A549 (cell line): ENCODE data around the gene SP6.

Source experiments
- EP300 ChIP-seq, 2 experiments: fragments of >200 bp; sonication (Bioruptor Twin); formaldehyde crosslinking; IDR thresholded peaks; 2 replicates in 1 of 2; 3 replicates in 1 of 2; pipeline ENCODE4 v1.6.1; 2016 to 2017
- JUNB ChIP-seq: fragments of >200 bp; sonication (Bioruptor Twin); formaldehyde crosslinking; IDR thresholded peaks from 2 replicates; pipeline ENCODE4 v1.6.1; 2016
- MAFK ChIP-seq: fragments of 450-650 bp; IDR thresholded peaks from 2 replicates; pipeline ENCODE4 v1.6.1; 2014; ENCODE audit not compliant: partially characterized antibody
- POLR2A ChIP-seq: IDR thresholded peaks from 2 replicates; pipeline ENCODE4 v1.6.1; 2012; ENCODE audit warnings: mild to moderate bottlenecking, low read length
- RFX5 ChIP-seq: fragments of 450-650 bp; IDR thresholded peaks from 2 replicates; pipeline ENCODE4 v1.7.1; 2014; ENCODE audit warnings: antibody characterized with exemption, mild to moderate bottlenecking, moderate library complexity
- RNF2 ChIP-seq: fragments of 200-600 bp; sonication (generic); IDR thresholded peaks from 2 replicates; pipeline ENCODE4 v1.6.1; 2016; ENCODE audit warnings: low read depth, mild to moderate bottlenecking, antibody characterized with exemption, moderate library complexity, borderline replicate concordance
- SMC3 ChIP-seq: fragments of >200 bp; sonication (Bioruptor Twin); formaldehyde crosslinking; IDR thresholded peaks from 3 replicates; pipeline ENCODE4 v1.6.1; 2018; ENCODE audit warnings: inconsistent platforms
- ZFP36 ChIP-seq: fragments of 450-650 bp; IDR thresholded peaks from 2 replicates; pipeline ENCODE4 v1.6.1; 2014; ENCODE audit warnings: borderline replicate concordance; ENCODE audit not compliant: partially characterized antibody
- TF ChIP-seq, protein P1 (sequence below): fragments of >200 bp; sonication (Bioruptor Twin); formaldehyde crosslinking; IDR thresholded peaks from 3 replicates; pipeline ENCODE4 v1.5.1; 2016
- TF ChIP-seq, protein P2 (sequence below): IDR thresholded peaks from 2 replicates; pipeline ENCODE4 v1.6.1; 2012

DNA sequence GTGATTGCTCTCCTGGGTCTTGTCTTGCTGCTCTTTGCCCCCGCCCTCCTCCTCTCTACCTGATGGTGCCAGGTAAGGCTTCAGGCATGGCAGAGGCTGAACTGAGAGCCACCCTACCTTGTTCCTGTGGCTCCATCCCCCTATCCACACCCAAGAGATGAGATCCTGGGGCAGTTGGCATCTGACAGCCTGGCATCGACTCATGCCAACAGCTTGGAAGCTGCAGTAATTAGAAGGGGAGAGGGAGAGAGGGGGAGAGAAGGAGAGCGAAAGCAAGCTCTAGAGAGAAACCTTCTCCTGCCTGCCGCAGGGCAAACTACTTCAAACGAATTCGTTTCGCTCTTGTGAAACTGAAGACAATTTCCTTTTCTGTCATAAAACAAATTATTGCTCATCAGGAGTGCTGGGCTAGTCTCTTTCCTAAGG is 13.8 kb upstream of the SP6 start:
- TF ChIP-seq, protein P1, sequence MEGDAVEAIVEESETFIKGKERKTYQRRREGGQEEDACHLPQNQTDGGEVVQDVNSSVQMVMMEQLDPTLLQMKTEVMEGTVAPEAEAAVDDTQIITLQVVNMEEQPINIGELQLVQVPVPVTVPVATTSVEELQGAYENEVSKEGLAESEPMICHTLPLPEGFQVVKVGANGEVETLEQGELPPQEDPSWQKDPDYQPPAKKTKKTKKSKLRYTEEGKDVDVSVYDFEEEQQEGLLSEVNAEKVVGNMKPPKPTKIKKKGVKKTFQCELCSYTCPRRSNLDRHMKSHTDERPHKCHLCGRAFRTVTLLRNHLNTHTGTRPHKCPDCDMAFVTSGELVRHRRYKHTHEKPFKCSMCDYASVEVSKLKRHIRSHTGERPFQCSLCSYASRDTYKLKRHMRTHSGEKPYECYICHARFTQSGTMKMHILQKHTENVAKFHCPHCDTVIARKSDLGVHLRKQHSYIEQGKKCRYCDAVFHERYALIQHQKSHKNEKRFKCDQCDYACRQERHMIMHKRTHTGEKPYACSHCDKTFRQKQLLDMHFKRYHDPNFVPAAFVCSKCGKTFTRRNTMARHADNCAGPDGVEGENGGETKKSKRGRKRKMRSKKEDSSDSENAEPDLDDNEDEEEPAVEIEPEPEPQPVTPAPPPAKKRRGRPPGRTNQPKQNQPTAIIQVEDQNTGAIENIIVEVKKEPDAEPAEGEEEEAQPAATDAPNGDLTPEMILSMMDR: no peak
- TF ChIP-seq POLR2A (no peak), RNF2 (no peak), RFX5 (no peak), ZFP36 (no peak), JUNB (no peak), MAFK (no peak), SMC3 (no peak), EP300 (IDR thresholded peaks at IDR 0.05) (no peak)
- TF ChIP-seq, protein P2, sequence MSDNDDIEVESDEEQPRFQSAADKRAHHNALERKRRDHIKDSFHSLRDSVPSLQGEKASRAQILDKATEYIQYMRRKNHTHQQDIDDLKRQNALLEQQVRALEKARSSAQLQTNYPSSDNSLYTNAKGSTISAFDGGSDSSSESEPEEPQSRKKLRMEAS: no peak
